Neural progenitor cell (in vitro differentiated cells): ENCODE data around the gene MYLK2. TPM values are rescaled to one million over a fixed set of nuclear protein-coding genes. Genes with fewer than 3 reads are reported as not detected.

Experiments
- DNase-seq: peaks from one replicate; pipeline ENCODE4 v3.0.0-alpha.2; 2016; ENCODE audit warnings: low spot score
- H2AFZ ChIP-seq: fragments of 200-600 bp; sonication (generic); replicated peaks from 2 replicates; pipeline ENCODE4 v1.6.1; 2016; ENCODE audit warnings: antibody characterized with exemption
- H3F3A ChIP-seq: fragments of 200-600 bp; sonication (generic); 2 replicates; pipeline ENCODE4 v1.6.1; 2016; ENCODE audit warnings: antibody characterized with exemption, low read depth
- H3K27ac ChIP-seq: fragments of 200-600 bp; sonication (generic); 2 replicates; pipeline ENCODE4 v1.5.1; 2016; ENCODE audit warnings: mild to moderate bottlenecking
- H3K27me3 ChIP-seq: fragments of 200-600 bp; sonication (generic); 2 replicates; pipeline ENCODE4 v1.6.1; 2016; ENCODE audit warnings: mild to moderate bottlenecking, moderate library complexity
- H3K36me3 ChIP-seq: fragments of 200-600 bp; sonication (generic); 2 replicates; pipeline ENCODE4 v1.5.1; 2016
- H3K4me1 ChIP-seq: fragments of 200-600 bp; sonication (generic); 2 replicates; pipeline ENCODE4 v1.6.1; 2016; ENCODE audit warnings: mixed run types
- H3K4me2 ChIP-seq: fragments of 200-600 bp; sonication (generic); 2 replicates; pipeline ENCODE4 v1.6.1; 2016
- H3K4me3 ChIP-seq: fragments of 200-600 bp; sonication (generic); 2 replicates; pipeline ENCODE4 v1.5.1; 2016
- H3K79me2 ChIP-seq: fragments of 200-600 bp; sonication (generic); 2 replicates; pipeline ENCODE4 v1.6.1; 2016; ENCODE audit warnings: low read depth
- H3K9ac ChIP-seq: fragments of 200-600 bp; sonication (generic); 2 replicates; pipeline ENCODE4 v1.6.1; 2016
- H3K9me3 ChIP-seq: fragments of 200-600 bp; sonication (generic); 2 replicates; pipeline ENCODE4 v1.5.1; 2016; ENCODE audit warnings: low read depth
- H4K20me1 ChIP-seq: fragments of 200-600 bp; sonication (generic); 2 replicates; pipeline ENCODE4 v1.6.1; 2016; ENCODE audit warnings: low read depth
- H3K27ac Mint-ChIP-seq: 3 replicates; pipeline ENCODE4 v1.8.0; 2021; ENCODE audit warnings: mixed read lengths
- H3K27me3 Mint-ChIP-seq: 2 replicates; pipeline ENCODE4 v1.8.0; 2022; ENCODE audit warnings: low read depth, mild to moderate bottlenecking, inconsistent platforms, moderate library complexity, mixed read lengths; ENCODE audit not compliant: insufficient read depth
- H3K36me3 Mint-ChIP-seq: 3 replicates; pipeline ENCODE4 v1.8.0; 2021; ENCODE audit warnings: mixed read lengths
- H3K4me1 Mint-ChIP-seq: 3 replicates; pipeline ENCODE4 v1.8.0; 2021; ENCODE audit warnings: mixed read lengths
- H3K4me3 Mint-ChIP-seq: 3 replicates; pipeline ENCODE4 v1.8.0; 2021; ENCODE audit warnings: mild to moderate bottlenecking, moderate library complexity, mixed read lengths
- H3K9me3 Mint-ChIP-seq: 3 replicates; pipeline ENCODE4 v1.8.0; 2020; ENCODE audit warnings: mixed read lengths
- EZH2 ChIP-seq: fragments of 200-600 bp; sonication (generic); IDR thresholded peaks from 2 replicates; pipeline ENCODE4 v1.6.1; 2017; ENCODE audit warnings: antibody characterized with exemption, mild to moderate bottlenecking, moderate library complexity
- EZH2phosphoT487 ChIP-seq: fragments of 200-600 bp; sonication (generic); IDR thresholded peaks from 2 replicates; pipeline ENCODE4 v1.6.1; 2017; ENCODE audit warnings: antibody characterized with exemption
- total RNA-seq: library from RNA; depleted of rRNA; stranded (reverse); fragments of >200 nt; gene quantifications from 2 replicates; pipeline ENCODE4 v1.2.3, GENCODE V29; 2015; ENCODE audit warnings: low replicate concordance
- TF ChIP-seq, protein P1 (sequence below): fragments of 200-600 bp; sonication (generic); IDR thresholded peaks from 2 replicates; pipeline ENCODE4 v1.5.1; 2017; ENCODE audit warnings: antibody characterized with exemption, mild to moderate bottlenecking

MYLK2 gene
- total RNA-seq, 1 donor from 2014 or later: not detected

DNA sequence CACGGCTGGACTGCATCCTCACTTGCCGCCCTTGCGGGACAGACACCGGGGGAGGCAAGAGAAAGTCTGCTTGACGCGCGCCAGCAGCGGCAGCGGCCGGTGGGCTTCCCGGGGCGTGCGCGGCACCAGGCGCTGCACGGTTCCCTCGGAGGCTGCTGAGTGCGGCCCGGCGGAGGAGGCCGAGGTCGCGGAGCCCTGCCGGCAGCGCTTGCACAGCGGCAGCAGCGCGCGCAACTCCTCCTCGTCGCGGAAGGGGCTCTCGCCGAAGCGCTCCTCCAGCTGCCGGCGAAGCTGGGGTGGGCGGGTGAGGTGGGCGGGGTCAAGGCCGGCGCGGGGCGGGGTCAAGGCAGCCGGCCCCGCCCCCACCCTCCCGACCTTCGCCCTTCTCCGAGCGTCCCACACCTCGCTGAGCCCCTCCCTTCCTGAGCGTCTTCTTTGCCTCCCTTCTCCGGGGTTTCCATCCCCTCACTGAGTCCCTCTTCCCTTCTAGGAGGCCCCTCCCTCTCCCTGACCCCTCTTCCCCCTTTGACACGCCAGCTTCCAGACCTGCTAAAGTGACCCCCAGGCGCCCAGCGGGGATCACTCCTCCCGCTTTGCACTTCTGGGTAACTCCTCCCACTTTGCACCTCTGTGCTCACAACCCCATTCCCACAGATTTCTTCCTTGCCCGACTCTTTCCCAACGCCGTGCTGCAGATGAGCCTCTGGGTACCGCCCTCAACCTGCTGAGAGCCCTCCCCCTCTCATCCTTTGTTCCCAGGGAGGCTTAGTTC lies 42.4 kb downstream of the MYLK2 start:
- Mint-ChIP-seq H3K27ac (peak overlapping the region; percentile 88), H3K27me3 (peaks cover 14% of the 10 kb centered on the region), H3K36me3 (no peaks in the 10 kb centered on the region), H3K4me1 (peaks cover 35% of the 10 kb centered on the region), H3K4me3 (peak overlapping the region; percentile 89), H3K9me3 (no peaks in the 10 kb centered on the region)
- Histone ChIP-seq H3K4me2 (peak overlapping the region; percentile 96), H3K4me1 (peaks cover 11% of the 10 kb centered on the region), H3K9me3 (no peaks in the 10 kb centered on the region), H3K9ac (peak overlapping the region; percentile 43), H4K20me1 (no peaks in the 10 kb centered on the region), H3K27me3 (peaks cover 6% of the 10 kb centered on the region), H2AFZ (peak overlapping the region; percentile 69), H3K36me3 (no peaks in the 10 kb centered on the region), H3K27ac (no peak overlapping the region), H3K4me3 (peak overlapping the region; percentile 83), H3F3A (peaks cover 28% of the 10 kb centered on the region), H3K79me2 (no peaks in the 10 kb centered on the region)
- DNase-seq: peak; percentile 96
- TF ChIP-seq EZH2phosphoT487: no peak
- TF ChIP-seq, protein P1, sequence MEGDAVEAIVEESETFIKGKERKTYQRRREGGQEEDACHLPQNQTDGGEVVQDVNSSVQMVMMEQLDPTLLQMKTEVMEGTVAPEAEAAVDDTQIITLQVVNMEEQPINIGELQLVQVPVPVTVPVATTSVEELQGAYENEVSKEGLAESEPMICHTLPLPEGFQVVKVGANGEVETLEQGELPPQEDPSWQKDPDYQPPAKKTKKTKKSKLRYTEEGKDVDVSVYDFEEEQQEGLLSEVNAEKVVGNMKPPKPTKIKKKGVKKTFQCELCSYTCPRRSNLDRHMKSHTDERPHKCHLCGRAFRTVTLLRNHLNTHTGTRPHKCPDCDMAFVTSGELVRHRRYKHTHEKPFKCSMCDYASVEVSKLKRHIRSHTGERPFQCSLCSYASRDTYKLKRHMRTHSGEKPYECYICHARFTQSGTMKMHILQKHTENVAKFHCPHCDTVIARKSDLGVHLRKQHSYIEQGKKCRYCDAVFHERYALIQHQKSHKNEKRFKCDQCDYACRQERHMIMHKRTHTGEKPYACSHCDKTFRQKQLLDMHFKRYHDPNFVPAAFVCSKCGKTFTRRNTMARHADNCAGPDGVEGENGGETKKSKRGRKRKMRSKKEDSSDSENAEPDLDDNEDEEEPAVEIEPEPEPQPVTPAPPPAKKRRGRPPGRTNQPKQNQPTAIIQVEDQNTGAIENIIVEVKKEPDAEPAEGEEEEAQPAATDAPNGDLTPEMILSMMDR: peak; percentile 6

DNA sequence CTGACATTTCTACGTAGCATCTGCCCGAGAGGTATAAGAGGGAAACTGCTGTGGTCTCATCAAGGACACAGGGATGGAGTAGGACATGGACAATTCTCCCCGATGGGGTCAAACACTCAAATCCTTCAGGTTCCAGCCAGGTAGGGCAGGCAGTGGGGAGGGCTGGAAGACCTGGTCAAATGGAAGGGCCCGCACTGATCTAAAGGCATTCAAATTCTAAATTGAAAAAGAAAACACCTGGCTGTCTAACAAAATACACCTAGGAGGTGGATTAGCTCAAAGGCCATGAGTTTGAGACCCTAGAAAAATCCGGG lies 43.0 kb downstream of the MYLK2 start:
- no peak for DNase-seq
- H3K27me3 ChIP-seq: peaks cover 7% of the 10 kb centered on the region
- no peaks in the 10 kb centered on the region for H4K20me1 ChIP-seq
- H3K4me3 ChIP-seq: peak overlapping the region; percentile 83
- H3K4me2 ChIP-seq: peak overlapping the region; percentile 96
- no peak overlapping the region for H3K27ac ChIP-seq
- TF ChIP-seq, protein P1: no peak
- H3K4me1 Mint-ChIP-seq: peaks cover 35% of the 10 kb centered on the region
- no peaks in the 10 kb centered on the region for H3K79me2 ChIP-seq
- H3K9me3 Mint-ChIP-seq: no peaks in the 10 kb centered on the region
- no peaks in the 10 kb centered on the region for H3K9me3 ChIP-seq
- no peak overlapping the region for H3K9ac ChIP-seq
- H3K4me3 Mint-ChIP-seq: peak overlapping the region; percentile 89
- peaks cover 28% of the 10 kb centered on the region for H3F3A ChIP-seq
- H3K36me3 ChIP-seq: no peaks in the 10 kb centered on the region
- peak overlapping the region; percentile 88 for H3K27ac Mint-ChIP-seq
- H2AFZ ChIP-seq: peak overlapping the region; percentile 69
- H3K27me3 Mint-ChIP-seq: peaks cover 15% of the 10 kb centered on the region
- no peaks in the 10 kb centered on the region for H3K36me3 Mint-ChIP-seq
- H3K4me1 ChIP-seq: peaks cover 11% of the 10 kb centered on the region

DNA sequence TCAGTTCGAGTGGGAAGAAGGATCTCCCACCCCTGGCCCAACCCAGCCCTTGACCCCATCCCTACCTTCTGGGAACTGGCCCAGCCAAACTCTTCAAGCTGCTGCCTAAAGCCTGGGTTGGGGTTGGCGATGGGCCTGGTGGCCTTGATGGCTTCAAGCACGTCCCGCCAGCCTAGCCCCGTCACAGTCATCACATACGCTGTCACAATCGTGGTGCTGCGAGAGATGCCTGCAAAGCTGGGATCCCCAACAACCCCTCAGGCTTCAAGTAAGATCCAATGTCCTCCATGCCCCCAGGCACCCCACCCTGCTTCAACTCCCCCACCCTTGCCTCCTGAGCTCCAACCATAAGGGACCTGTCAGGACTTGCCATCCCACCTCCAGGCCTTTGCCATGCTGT lies 43.4 kb downstream of the MYLK2 start:
- H3K4me2 ChIP-seq: peak overlapping the region; percentile 96
- peaks cover 11% of the 10 kb centered on the region for H3K4me1 ChIP-seq
- H3K27me3 ChIP-seq: peaks cover 9% of the 10 kb centered on the region
- DNase-seq: no peak
- H3K4me3 ChIP-seq: no peak overlapping the region
- no peaks in the 10 kb centered on the region for H4K20me1 ChIP-seq
- peaks cover 34% of the 10 kb centered on the region for H3K4me1 Mint-ChIP-seq
- H3K4me3 Mint-ChIP-seq: peak overlapping the region; percentile 89
- H3F3A ChIP-seq: peaks cover 28% of the 10 kb centered on the region
- no peak overlapping the region for H3K9ac ChIP-seq
- H3K9me3 ChIP-seq: no peaks in the 10 kb centered on the region
- TF ChIP-seq EZH2: no peak
- TF ChIP-seq, protein P1: no peak
- TF ChIP-seq EZH2phosphoT487: no peak
- no peak overlapping the region for H3K27ac ChIP-seq
- H3K36me3 ChIP-seq: no peaks in the 10 kb centered on the region
- H3K79me2 ChIP-seq: no peaks in the 10 kb centered on the region
- peaks cover 14% of the 10 kb centered on the region for H3K27me3 Mint-ChIP-seq
- H2AFZ ChIP-seq: no peak overlapping the region
- H3K9me3 Mint-ChIP-seq: no peaks in the 10 kb centered on the region
- H3K27ac Mint-ChIP-seq: no peak overlapping the region
- no peaks in the 10 kb centered on the region for H3K36me3 Mint-ChIP-seq
